Hepatocyte (in vitro differentiated cells): ENCODE results near the gene PSME1. TPM values are rescaled to one million over a fixed set of nuclear protein-coding genes. Genes with fewer than 3 reads are reported as not detected.

Source experiments
- DNase-seq: peaks from one replicate; pipeline ENCODE4 v3.0.0-alpha.2; 2016; ENCODE audit warnings: low spot score
- H2AFZ ChIP-seq: fragments of 200-600 bp; sonication (generic); 2 replicates; pipeline ENCODE4 v1.6.0; 2016; ENCODE audit warnings: antibody characterized with exemption, mild to moderate bottlenecking
- H3K27ac ChIP-seq: fragments of 200-600 bp; sonication (generic); 2 replicates; pipeline ENCODE4 v1.5.1; 2016; ENCODE audit warnings: mild to moderate bottlenecking
- H3K27me3 ChIP-seq: fragments of 200-600 bp; sonication (generic); 2 replicates; pipeline ENCODE4 v1.6.1; 2016
- H3K36me3 ChIP-seq: fragments of 200-600 bp; sonication (generic); replicated peaks from 2 replicates; pipeline ENCODE4 v1.5.1; 2016; ENCODE audit warnings: low read depth; ENCODE audit not compliant: insufficient read depth
- H3K4me1 ChIP-seq: fragments of 200-600 bp; sonication (generic); 2 replicates; pipeline ENCODE4 v1.5.1; 2016; ENCODE audit warnings: mild to moderate bottlenecking, moderate library complexity; ENCODE audit not compliant: insufficient read depth
- H3K4me2 ChIP-seq: fragments of 200-600 bp; sonication (generic); 2 replicates; pipeline ENCODE4 v1.6.0; 2016
- H3K4me3 ChIP-seq: fragments of 200-600 bp; sonication (generic); 2 replicates; pipeline ENCODE4 v1.5.1; 2016; ENCODE audit warnings: mild to moderate bottlenecking
- H3K79me2 ChIP-seq: fragments of 200-600 bp; sonication (generic); 2 replicates; pipeline ENCODE4 v1.6.0; 2017; ENCODE audit warnings: mild to moderate bottlenecking
- H3K9me2 ChIP-seq: fragments of 200-600 bp; sonication (generic); replicated peaks from 2 replicates; pipeline ENCODE4 v1.6.0; 2017; ENCODE audit warnings: mild to moderate bottlenecking; ENCODE audit not compliant: insufficient read depth
- H3K9me3 ChIP-seq: fragments of 200-600 bp; sonication (generic); 2 replicates; pipeline ENCODE4 v1.5.1; 2016; ENCODE audit warnings: low read depth, mild to moderate bottlenecking
- H4K20me1 ChIP-seq: fragments of 200-600 bp; sonication (generic); 2 replicates; pipeline ENCODE4 v1.6.0; 2016; ENCODE audit warnings: mild to moderate bottlenecking; ENCODE audit not compliant: insufficient read depth, poor library complexity, severe bottlenecking
- CTCF ChIP-seq: fragments of 200-600 bp; sonication (generic); IDR thresholded peaks from 2 replicates; pipeline ENCODE4 v1.5.1; 2016; ENCODE audit warnings: antibody characterized with exemption, mild to moderate bottlenecking; ENCODE audit not compliant: poor library complexity
- EZH2 ChIP-seq: fragments of 200-600 bp; sonication (generic); IDR thresholded peaks from 2 replicates; pipeline ENCODE4 v1.6.1; 2016; ENCODE audit warnings: antibody characterized with exemption, mild to moderate bottlenecking, borderline replicate concordance
- EZH2phosphoT487 ChIP-seq: fragments of 200-600 bp; sonication (generic); IDR thresholded peaks from one replicate; pipeline ENCODE4 v1.6.1; 2018; ENCODE audit warnings: antibody characterized with exemption, mild to moderate bottlenecking, low read depth, moderate library complexity; ENCODE audit not compliant: unreplicated experiment, severe bottlenecking
- WGBS: methylation state at CpG from one replicate; pipeline ENCODE4 v1.1.6; 2016; ENCODE audit warnings: low lambda C conversion rate; ENCODE audit errors: missing lambda C conversion rate; 5-methylcytosine and 5-hydroxymethylcytosine counted together
- polyA plus RNA-seq: library from polyadenylated mRNA; unstranded; fragments of >200 nt; fragmentation: Nextera tagmentation; extraction: Ambion mirVana; gene quantifications from 2 replicates; pipeline ENCODE4 v1.2.1, GENCODE V29; 2016
- total RNA-seq: library from RNA; depleted of rRNA; stranded (reverse); fragments of >200 nt; gene quantifications from 2 replicates; pipeline ENCODE4 v1.2.3, GENCODE V29; 2014

The PSME1 gene
- total and polyA plus RNA-seq, 2 experiments from 2014 or later, result 123 to 238 TPM

- Histone ChIP-seq H3K4me1 (peaks cover 15% of the 10 kb centered on the region), H3K9me3 (no peaks in the 10 kb centered on the region), H3K27ac (no peak overlapping the region), H4K20me1 (peaks cover 8% of the 10 kb centered on the region), H3K27me3 (no peaks in the 10 kb centered on the region), H2AFZ (no peak overlapping the region), H3K36me3 (no peaks in the 10 kb centered on the region), H3K9me2 (no peaks in the 10 kb centered on the region), H3K4me3 (no peak overlapping the region), H3K4me2 (no peak overlapping the region), H3K79me2 (peaks cover 49% of the 10 kb centered on the region)
- 78% methylated on average over 1 of the region's 1 CpG for WGBS
- no peak for DNase-seq
- TF ChIP-seq EZH2, result no peak
- no peak for TF ChIP-seq EZH2phosphoT487
- TF ChIP-seq CTCF, result no peak
Measured at GRCh38 chr14:24144451-24144850, 8.5 kb downstream of the PSME1 start.

- Histone ChIP-seq H3K27me3 (no peaks in the 10 kb centered on the region), H3K27ac (peak overlapping the region; percentile 79), H3K4me3 (no peak overlapping the region), H3K79me2 (peaks cover 49% of the 10 kb centered on the region), H3K9me3 (no peaks in the 10 kb centered on the region), H4K20me1 (peaks cover 6% of the 10 kb centered on the region), H2AFZ (no peak overlapping the region), H3K4me1 (peaks cover 15% of the 10 kb centered on the region), H3K36me3 (no peaks in the 10 kb centered on the region), H3K9me2 (no peaks in the 10 kb centered on the region), H3K4me2 (peak overlapping the region; percentile 87)
- no peak for DNase-seq
- 100% methylated on average over 2 of the region's 2 CpGs for WGBS
- no peak for TF ChIP-seq CTCF
- TF ChIP-seq EZH2phosphoT487, result no peak
- no peak for TF ChIP-seq EZH2
Measured at GRCh38 chr14:24145219-24145618, 9.2 kb downstream of the PSME1 start.

GRCh38 chr14:24145690-24146452 lies 9.9 kb downstream of the PSME1 start:
- peak overlapping the region; percentile 79 for H3K27ac ChIP-seq
- no peak for DNase-seq
- peaks cover 15% of the 10 kb centered on the region for H3K4me1 ChIP-seq
- 36% methylated on average over 9 of the region's 9 CpGs for WGBS
- H3K9me2 ChIP-seq, result no peaks in the 10 kb centered on the region
- H3K36me3 ChIP-seq, result no peaks in the 10 kb centered on the region
- H3K27me3 ChIP-seq, result no peaks in the 10 kb centered on the region
- H3K9me3 ChIP-seq, result no peaks in the 10 kb centered on the region
- peaks cover 47% of the 10 kb centered on the region for H3K79me2 ChIP-seq
- H4K20me1 ChIP-seq, result peaks cover 6% of the 10 kb centered on the region
- TF ChIP-seq EZH2phosphoT487 (no peak), CTCF (no peak), EZH2 (no peak)
- H2AFZ ChIP-seq, result peak overlapping the region; percentile 48
- peak overlapping the region; percentile 87 for H3K4me2 ChIP-seq
- H3K4me3 ChIP-seq, result peak overlapping the region; percentile 56
